Measurements from ENCODE around the gene VASP. TPM values are rescaled to one million over a fixed set of nuclear protein-coding genes. Genes with fewer than 3 reads are reported as not detected.

Gene VASP
- total and polyA plus RNA-seq, 2 of the 13 experiments (the other 11 are each of a cell fraction or from before 2014, with no cell fraction given): 41.8 to 67.1 TPM

DNA sequence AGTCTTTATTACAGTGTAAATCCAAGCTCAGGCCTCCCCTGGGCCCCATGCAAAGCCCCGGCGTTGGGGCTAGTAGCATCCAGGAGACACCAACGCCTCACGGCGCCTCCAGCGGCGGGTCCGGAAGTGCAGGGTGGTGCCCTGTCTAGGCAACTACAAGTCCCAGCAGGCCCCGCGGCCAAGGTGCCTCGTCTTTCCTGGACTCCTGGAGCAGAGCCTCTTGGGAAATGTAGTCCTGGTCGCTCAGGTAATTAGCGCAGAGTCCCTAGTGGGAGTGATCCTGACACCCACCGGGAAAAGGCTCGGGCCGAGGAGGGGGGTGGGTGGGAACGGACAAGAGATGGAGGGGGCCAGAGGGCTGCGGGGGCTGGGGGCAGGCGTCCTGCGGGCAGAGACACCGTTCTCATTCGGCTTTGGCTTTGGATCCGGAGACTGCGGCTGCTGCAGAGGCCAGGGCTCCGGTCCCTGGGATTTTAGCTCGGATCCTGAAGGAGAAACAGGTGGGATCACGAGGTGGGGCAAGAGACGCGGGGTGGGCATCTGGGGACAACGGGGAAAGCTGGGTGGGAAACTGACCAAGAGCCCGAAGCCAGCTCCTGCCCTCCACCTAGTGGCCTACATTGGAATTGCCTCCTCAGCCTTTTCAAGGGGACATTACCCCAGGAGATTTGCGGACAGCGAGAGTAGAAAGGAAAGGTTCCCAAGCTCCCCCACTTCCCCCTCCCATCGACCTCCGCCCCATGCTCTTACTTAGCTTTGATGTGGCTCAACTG is 21.8 kb upstream of the VASP start (continued):
- TF ChIP-seq, protein P1, sequence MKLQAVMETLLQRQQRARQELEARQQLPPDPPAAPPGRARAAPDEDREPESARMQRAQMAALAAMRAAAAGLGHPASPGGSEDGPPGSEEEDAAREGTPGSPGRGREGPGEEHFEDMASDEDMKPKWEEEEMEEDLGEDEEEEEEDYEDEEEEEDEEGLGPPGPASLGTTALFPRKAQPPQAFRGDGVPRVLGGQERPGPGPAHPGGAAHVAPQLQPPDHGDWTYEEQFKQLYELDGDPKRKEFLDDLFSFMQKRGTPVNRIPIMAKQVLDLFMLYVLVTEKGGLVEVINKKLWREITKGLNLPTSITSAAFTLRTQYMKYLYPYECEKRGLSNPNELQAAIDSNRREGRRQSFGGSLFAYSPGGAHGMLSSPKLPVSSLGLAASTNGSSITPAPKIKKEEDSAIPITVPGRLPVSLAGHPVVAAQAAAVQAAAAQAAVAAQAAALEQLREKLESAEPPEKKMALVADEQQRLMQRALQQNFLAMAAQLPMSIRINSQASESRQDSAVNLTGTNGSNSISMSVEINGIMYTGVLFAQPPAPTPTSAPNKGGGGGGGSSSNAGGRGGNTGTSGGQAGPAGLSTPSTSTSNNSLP (IDR thresholded peaks at IDR 0.05; ENCODE audit: low read depth, low read length): no peak
- TF ChIP-seq KLF6 (CRISPR knock-in tag; IDR thresholded peaks at IDR 0.05) (no peak), ZKSCAN1 (IDR thresholded peaks at IDR 0.05; ENCODE audit: low read length) (no peak), ZZZ3 (CRISPR knock-in tag; IDR thresholded peaks at IDR 0.05; ENCODE audit: borderline replicate concordance) (no peak), ZEB1 (IDR thresholded peaks at IDR 0.05; ENCODE audit: insufficient replicate concordance, low read depth) (peak; percentile 74), RAD21 (CRISPR knock-in tag; IDR thresholded peaks at IDR 0.05) (peak; percentile 29; the same call in 1 of the 2 replicates), TSC22D2 (CRISPR knock-in tag; IDR thresholded peaks at IDR 0.05; ENCODE audit: borderline replicate concordance) (no peak), CREB1 (IDR thresholded peaks at IDR 0.05) (no peak), CREB1 (CRISPR knock-in tag; IDR thresholded peaks at IDR 0.05) (peak; percentile 59; the same call in 1 of the 2 replicates), ZNF468 (CRISPR knock-in tag; IDR thresholded peaks at IDR 0.05) (no peak), FOSL1 (CRISPR knock-in tag; IDR thresholded peaks at IDR 0.05; ENCODE audit: borderline replicate concordance) (no peak), ZMAT3 (CRISPR knock-in tag; conservative IDR thresholded peaks at IDR 0.05) (no peak), GATAD1 (CRISPR knock-in tag; IDR thresholded peaks at IDR 0.05) (no peak)
- TF ChIP-seq, protein P2, sequence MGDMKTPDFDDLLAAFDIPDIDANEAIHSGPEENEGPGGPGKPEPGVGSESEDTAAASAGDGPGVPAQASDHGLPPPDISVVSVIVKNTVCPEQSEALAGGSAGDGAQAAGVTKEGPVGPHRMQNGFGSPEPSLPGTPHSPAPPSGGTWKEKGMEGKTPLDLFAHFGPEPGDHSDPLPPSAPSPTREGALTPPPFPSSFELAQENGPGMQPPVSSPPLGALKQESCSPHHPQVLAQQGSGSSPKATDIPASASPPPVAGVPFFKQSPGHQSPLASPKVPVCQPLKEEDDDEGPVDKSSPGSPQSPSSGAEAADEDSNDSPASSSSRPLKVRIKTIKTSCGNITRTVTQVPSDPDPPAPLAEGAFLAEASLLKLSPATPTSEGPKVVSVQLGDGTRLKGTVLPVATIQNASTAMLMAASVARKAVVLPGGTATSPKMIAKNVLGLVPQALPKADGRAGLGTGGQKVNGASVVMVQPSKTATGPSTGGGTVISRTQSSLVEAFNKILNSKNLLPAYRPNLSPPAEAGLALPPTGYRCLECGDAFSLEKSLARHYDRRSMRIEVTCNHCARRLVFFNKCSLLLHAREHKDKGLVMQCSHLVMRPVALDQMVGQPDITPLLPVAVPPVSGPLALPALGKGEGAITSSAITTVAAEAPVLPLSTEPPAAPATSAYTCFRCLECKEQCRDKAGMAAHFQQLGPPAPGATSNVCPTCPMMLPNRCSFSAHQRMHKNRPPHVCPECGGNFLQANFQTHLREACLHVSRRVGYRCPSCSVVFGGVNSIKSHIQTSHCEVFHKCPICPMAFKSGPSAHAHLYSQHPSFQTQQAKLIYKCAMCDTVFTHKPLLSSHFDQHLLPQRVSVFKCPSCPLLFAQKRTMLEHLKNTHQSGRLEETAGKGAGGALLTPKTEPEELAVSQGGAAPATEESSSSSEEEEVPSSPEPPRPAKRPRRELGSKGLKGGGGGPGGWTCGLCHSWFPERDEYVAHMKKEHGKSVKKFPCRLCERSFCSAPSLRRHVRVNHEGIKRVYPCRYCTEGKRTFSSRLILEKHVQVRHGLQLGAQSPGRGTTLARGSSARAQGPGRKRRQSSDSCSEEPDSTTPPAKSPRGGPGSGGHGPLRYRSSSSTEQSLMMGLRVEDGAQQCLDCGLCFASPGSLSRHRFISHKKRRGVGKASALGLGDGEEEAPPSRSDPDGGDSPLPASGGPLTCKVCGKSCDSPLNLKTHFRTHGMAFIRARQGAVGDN (CRISPR knock-in tag; IDR thresholded peaks at IDR 0.05): peak; percentile 58
- TF ChIP-seq, protein P3, sequence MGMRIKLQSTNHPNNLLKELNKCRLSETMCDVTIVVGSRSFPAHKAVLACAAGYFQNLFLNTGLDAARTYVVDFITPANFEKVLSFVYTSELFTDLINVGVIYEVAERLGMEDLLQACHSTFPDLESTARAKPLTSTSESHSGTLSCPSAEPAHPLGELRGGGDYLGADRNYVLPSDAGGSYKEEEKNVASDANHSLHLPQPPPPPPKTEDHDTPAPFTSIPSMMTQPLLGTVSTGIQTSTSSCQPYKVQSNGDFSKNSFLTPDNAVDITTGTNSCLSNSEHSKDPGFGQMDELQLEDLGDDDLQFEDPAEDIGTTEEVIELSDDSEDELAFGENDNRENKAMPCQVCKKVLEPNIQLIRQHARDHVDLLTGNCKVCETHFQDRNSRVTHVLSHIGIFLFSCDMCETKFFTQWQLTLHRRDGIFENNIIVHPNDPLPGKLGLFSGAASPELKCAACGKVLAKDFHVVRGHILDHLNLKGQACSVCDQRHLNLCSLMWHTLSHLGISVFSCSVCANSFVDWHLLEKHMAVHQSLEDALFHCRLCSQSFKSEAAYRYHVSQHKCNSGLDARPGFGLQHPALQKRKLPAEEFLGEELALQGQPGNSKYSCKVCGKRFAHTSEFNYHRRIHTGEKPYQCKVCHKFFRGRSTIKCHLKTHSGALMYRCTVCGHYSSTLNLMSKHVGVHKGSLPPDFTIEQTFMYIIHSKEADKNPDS (CRISPR knock-in tag; IDR thresholded peaks at IDR 0.05): no peak
- TF ChIP-seq, protein P4, sequence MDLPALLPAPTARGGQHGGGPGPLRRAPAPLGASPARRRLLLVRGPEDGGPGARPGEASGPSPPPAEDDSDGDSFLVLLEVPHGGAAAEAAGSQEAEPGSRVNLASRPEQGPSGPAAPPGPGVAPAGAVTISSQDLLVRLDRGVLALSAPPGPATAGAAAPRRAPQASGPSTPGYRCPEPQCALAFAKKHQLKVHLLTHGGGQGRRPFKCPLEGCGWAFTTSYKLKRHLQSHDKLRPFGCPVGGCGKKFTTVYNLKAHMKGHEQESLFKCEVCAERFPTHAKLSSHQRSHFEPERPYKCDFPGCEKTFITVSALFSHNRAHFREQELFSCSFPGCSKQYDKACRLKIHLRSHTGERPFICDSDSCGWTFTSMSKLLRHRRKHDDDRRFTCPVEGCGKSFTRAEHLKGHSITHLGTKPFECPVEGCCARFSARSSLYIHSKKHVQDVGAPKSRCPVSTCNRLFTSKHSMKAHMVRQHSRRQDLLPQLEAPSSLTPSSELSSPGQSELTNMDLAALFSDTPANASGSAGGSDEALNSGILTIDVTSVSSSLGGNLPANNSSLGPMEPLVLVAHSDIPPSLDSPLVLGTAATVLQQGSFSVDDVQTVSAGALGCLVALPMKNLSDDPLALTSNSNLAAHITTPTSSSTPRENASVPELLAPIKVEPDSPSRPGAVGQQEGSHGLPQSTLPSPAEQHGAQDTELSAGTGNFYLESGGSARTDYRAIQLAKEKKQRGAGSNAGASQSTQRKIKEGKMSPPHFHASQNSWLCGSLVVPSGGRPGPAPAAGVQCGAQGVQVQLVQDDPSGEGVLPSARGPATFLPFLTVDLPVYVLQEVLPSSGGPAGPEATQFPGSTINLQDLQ (CRISPR knock-in tag; IDR thresholded peaks at IDR 0.05): no peak
- TF ChIP-seq, protein P5, sequence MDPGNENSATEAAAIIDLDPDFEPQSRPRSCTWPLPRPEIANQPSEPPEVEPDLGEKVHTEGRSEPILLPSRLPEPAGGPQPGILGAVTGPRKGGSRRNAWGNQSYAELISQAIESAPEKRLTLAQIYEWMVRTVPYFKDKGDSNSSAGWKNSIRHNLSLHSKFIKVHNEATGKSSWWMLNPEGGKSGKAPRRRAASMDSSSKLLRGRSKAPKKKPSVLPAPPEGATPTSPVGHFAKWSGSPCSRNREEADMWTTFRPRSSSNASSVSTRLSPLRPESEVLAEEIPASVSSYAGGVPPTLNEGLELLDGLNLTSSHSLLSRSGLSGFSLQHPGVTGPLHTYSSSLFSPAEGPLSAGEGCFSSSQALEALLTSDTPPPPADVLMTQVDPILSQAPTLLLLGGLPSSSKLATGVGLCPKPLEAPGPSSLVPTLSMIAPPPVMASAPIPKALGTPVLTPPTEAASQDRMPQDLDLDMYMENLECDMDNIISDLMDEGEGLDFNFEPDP (CRISPR knock-in tag; conservative IDR thresholded peaks at IDR 0.05): no peak
